Right forelimb (tissue), 1 donor: Measurements from ENCODE around the gene CLNS1A.
"Not testable (repeated sequence)": the region's sequence is repeated elsewhere in the genome, so short reads cannot be mapped to it uniquely, and the experiment has no call there.

Experiments
- DNase-seq: peaks from one replicate; pipeline ENCODE4 v3.0.0-alpha.2; 2018

Gene CLNS1A

DNA sequence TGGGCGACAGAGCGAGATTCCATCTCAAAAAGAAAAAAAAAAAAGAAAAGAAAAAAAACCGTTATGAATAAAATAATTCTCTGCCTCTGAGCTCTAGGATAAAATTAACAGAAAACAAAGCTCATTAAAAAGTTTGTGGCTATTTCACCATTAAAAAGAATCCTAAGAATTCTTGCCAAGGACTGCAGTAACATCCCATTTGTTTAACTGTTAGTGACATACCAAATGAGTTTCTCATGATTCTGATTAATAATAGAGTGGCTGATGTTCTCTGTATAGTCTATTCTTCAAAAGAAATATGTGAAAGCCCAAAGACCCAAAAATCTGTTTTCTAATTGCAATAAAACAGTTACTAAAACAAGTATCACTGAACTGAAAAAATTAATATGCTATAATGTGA lies 19.7 kb downstream of the CLNS1A start:
- DNase-seq, result no peak

- DNase-seq, result no peak
Measured at GRCh38 chr11:77611921-77612320, 25.7 kb downstream of the CLNS1A start.

DNA sequence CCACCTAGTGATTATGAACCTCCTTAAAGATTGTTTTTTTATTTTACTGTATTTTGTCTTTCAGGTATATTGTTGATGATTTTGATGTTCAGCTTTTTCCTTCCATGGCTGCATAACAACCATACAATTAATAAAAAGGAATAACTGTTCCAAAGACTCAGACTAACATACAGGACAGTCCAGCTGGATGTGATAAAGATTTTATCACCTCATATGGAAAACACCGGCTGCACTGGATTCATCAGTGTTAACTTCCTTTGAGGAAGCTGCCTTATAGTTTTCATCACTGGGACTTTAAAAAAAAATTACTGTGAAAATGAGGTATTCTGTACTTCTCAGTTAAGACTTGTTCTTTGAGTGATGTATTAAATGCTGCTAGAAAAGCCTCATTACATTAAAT lies 28.4 kb downstream of the CLNS1A start:
- no peak for DNase-seq

GRCh38 chr11:77604281-77604680 lies 33.3 kb downstream of the CLNS1A start:
- no peak for DNase-seq

- DNase-seq, result no peak
Measured at GRCh38 chr11:77602381-77603088, 35.1 kb downstream of the CLNS1A start.

- DNase-seq, result no peak
Measured at GRCh38 chr11:77598195-77598594, 39.4 kb downstream of the CLNS1A start.

DNA sequence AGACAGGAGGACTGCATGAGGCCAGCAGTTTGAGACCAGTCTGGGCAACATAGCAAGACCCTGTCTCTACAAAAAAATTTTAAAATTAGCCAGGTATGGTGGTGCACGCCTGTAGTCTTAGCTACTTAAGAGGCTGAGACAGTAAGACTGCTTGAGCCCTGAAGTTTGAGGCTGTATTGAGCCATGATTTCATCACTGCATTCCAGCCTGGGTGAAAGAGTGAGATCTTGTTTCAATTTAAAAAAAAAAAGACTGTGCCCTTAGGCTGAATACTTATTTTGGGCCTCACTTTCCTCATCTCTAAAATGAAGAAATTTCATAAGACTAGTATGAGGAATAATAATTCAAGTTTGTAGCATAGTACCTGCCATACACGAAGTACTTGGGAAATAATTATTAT lies 41.0 kb downstream of the CLNS1A start:
- no peak for DNase-seq

GRCh38 chr11:77593883-77594282 lies 43.7 kb downstream of the CLNS1A start:
- DNase-seq, result no peak

- DNase-seq, result no peak
Measured at GRCh38 chr11:77592727-77593126, 44.9 kb downstream of the CLNS1A start.

GRCh38 chr11:77590194-77590782 lies 47.3 kb downstream of the CLNS1A start:
- peak; percentile 60 for DNase-seq

- DNase-seq, result peak; percentile 89
Measured at GRCh38 chr11:77589521-77590193, 47.9 kb downstream of the CLNS1A start, which contains the start of gene AQP11. AQP11 (plus strand) TSS chr11:77589953; CDS start chr11:77589993, 40 bp downstream.

GRCh38 chr11:77589181-77589520 lies 48.4 kb downstream of the CLNS1A start:
- no peak for DNase-seq

- DNase-seq, result no peak
Measured at GRCh38 chr11:77580712-77581337, 56.8 kb downstream of the CLNS1A start.

DNA sequence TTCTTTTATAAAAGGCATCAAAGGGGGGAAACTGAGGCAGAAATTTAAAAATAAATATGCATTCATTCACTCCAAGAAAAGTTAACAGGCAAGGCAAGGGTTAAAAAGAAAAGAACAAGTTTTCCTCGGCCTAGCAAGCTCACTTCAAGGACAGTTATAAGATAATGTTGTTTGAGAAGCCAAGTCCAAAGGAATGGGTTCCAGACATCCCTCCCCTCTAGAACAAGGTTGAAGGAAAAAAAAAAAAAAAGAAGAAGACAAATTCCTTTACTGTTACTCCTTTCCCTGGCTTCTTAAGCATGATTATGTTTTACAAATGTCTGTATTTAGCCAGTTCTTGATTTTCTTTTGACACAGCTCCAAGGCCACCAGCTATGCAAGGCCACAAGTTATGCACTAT lies 62.2 kb downstream of the CLNS1A start:
- DNase-seq, result not testable (repeated sequence)

DNA sequence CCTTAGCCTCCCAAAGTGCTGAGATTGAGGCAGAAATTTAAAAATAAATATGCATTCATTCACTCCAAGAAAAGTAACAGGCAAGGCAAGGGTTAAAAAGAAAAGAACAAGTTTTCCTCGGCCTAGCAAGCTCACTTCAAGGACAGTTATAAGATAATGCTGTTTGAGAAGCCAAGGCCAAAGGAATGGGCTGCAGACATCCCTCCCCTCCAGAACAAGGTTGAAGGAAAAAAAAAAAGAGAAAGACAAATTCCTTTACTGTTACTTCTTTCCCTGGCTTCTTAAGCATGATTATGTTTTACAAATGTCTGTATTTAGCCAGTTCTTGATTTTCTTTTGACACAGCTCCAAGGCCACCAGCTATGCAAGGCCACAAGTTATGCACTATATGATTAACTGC lies 66.7 kb downstream of the CLNS1A start:
- not testable (repeated sequence) for DNase-seq

GRCh38 chr11:77569676-77570070 lies 67.9 kb downstream of the CLNS1A start:
- no peak for DNase-seq

DNA sequence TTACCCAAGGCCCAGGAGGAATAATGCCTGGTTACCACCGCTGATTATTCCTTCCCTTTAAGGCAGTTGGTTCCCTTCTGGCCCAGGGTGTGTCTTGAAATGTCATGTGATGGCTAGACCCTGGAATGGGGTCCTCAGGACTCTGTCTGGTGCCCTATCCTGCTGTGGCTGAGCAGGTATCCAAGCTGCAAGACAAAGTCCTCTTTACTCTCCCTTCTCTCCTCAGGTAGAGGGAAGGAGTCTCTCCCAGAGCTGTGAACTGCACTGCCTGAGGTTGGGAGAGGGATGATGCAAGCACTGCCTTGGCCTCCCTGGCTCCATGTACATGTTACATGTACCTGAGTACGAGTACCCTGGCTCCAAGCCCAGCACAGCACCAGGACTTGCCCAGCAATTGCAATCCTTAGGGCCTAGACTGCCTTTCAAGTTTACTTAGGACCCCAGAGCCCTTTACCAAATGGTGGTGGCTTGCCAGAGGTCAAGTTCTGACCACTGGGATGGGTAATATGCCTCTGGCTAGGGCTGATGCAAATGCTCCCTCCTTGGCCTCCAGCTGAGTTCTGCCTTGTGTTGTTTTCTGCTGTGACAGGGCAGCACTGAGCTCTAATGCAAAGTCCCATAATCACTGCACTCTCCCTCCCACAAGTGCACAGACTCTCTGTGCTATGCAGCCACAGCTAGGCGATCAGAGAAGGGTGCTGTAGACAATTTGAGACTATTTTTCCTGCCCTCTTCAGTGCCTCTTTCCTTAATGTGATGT lies 68.5 kb downstream of the CLNS1A start:
- no peak for DNase-seq

GRCh38 chr11:77568306-77568705 lies 69.3 kb downstream of the CLNS1A start:
- DNase-seq, result no peak
